Urinary bladder (tissue), 2 donors: ENCODE data around the gene LRRIQ3. TPM values are rescaled to one million over a fixed set of nuclear protein-coding genes. Genes with fewer than 3 reads are reported as not detected.

ENCODE experiments used
- polyA plus RNA-seq: library from polyadenylated mRNA; stranded (reverse); fragments of 200-250 nt; gene quantifications from one replicate; pipeline ENCODE4 v1.2.3, GENCODE V29; 2013
- total RNA-seq: library from RNA; depleted of rRNA; stranded (reverse); fragments of >200 nt; gene quantifications from one replicate; pipeline ENCODE4 v1.2.3, GENCODE V29; 2014
- donor health status: healthy.

Gene LRRIQ3
- total and polyA plus RNA-seq, 2 donors: 0.23 to 2.0 TPM

Other genes starting within 250 kb of the LRRIQ3 start
- 55.5 TPM for gene FPGT, start 66 bp upstream of the LRRIQ3 start, total RNA-seq
- 8.6 TPM for gene FPGT, start 66 bp upstream of the LRRIQ3 start, polyA plus RNA-seq
- 5.1 TPM for gene TNNI3K, start 37.2 kb upstream of the LRRIQ3 start, total RNA-seq
- 1.4 TPM for gene TNNI3K, start 37.2 kb upstream of the LRRIQ3 start, polyA plus RNA-seq